Cerebellar cortex (tissue), 1 donor: ENCODE results near the gene AJAP1.

Source experiments
- DNase-seq: peaks from one replicate; pipeline ENCODE4 v3.0.0-alpha.2; 2015; ENCODE audit warnings: low spot score

Gene AJAP1

GRCh38 chr1:4701276-4701675 is 46.9 kb downstream of the AJAP1 start:
- no peak for DNase-seq

- DNase-seq, result no peak
Observed at GRCh38 chr1:4702464-4702863, 48.1 kb downstream of the AJAP1 start.

GRCh38 chr1:4702932-4703331 is 48.5 kb downstream of the AJAP1 start:
- DNase-seq, result no peak

GRCh38 chr1:4703646-4704045 is 49.2 kb downstream of the AJAP1 start:
- DNase-seq, result no peak

GRCh38 chr1:4708840-4709507 is 54.6 kb downstream of the AJAP1 start:
- no peak for DNase-seq

GRCh38 chr1:4709641-4710040 is 55.2 kb downstream of the AJAP1 start:
- DNase-seq, result no peak

GRCh38 chr1:4710592-4711415 is 56.4 kb downstream of the AJAP1 start:
- no peak for DNase-seq

GRCh38 chr1:4711416-4712275 is 57.2 kb downstream of the AJAP1 start:
- no peak for DNase-seq

GRCh38 chr1:4713669-4714068 is 59.3 kb downstream of the AJAP1 start:
- no peak for DNase-seq

- no peak for DNase-seq
Observed at GRCh38 chr1:4716406-4716805, 62.0 kb downstream of the AJAP1 start.

- no peak for DNase-seq
Observed at GRCh38 chr1:4718071-4718470, 63.7 kb downstream of the AJAP1 start.

GRCh38 chr1:4723106-4723505 is 68.7 kb downstream of the AJAP1 start:
- DNase-seq, result no peak

- no peak for DNase-seq
Observed at GRCh38 chr1:4724001-4724400, 69.6 kb downstream of the AJAP1 start.

GRCh38 chr1:4724695-4725250 is 70.4 kb downstream of the AJAP1 start:
- no peak for DNase-seq

- no peak for DNase-seq
Observed at GRCh38 chr1:4725416-4725815, 71.0 kb downstream of the AJAP1 start.

GRCh38 chr1:4726620-4727341 is 72.4 kb downstream of the AJAP1 start:
- no peak for DNase-seq

- DNase-seq, result no peak
Observed at GRCh38 chr1:4728319-4729089, 74.1 kb downstream of the AJAP1 start.

- DNase-seq, result no peak
Observed at GRCh38 chr1:4729090-4729471, 74.7 kb downstream of the AJAP1 start.

GRCh38 chr1:4730078-4730477 is 75.7 kb downstream of the AJAP1 start:
- DNase-seq, result no peak

GRCh38 chr1:4733446-4734177 is 79.2 kb downstream of the AJAP1 start:
- no peak for DNase-seq
